Esophagus muscularis mucosa (tissue), 4 donors: Measurements from ENCODE around the gene C16orf46. TPM values are rescaled to one million over a fixed set of nuclear protein-coding genes. Genes with fewer than 3 reads are reported as not detected.

ENCODE experiments used
- DNase-seq: peaks from one replicate; pipeline ENCODE4 v3.0.0-alpha.2; 2017; ENCODE audit errors: extremely low spot score
- H3K27ac ChIP-seq, 4 donors: fragments of 200-600 bp; sonication (generic); replicated peaks in 1 of 4; 1 replicate in 3 of 4; 2 replicates in 1 of 4; pipeline ENCODE4 v1.5.1; 2016 to 2019; ENCODE audit warnings: mild to moderate bottlenecking in 1 of 4
- H3K27me3 ChIP-seq, 4 donors: fragments of 200-600 bp; sonication (generic); one replicate each; pipeline versions ENCODE4 v1.5.1 to v1.6.0; 2016 to 2019
- H3K36me3 ChIP-seq, 4 donors: fragments of 200-600 bp; sonication (generic); one replicate each; pipeline ENCODE4 v1.5.1; 2016 to 2019
- H3K4me1 ChIP-seq, 4 donors: fragments of 200-600 bp; sonication (generic); one replicate each; pipeline ENCODE4 v1.5.1; 2016 to 2019
- H3K4me3 ChIP-seq, 4 donors: fragments of 200-600 bp; sonication (generic); 1 replicate in 2 of 4; 2 replicates in 2 of 4; pipeline ENCODE4 v1.5.1; 2016 to 2019; ENCODE audit warnings: mild to moderate bottlenecking in 4 of 4, moderate library complexity in 1 of 4
- H3K9me3 ChIP-seq, 4 donors: fragments of 200-600 bp; sonication (generic); 1 replicate in 3 of 4; 2 replicates in 1 of 4; pipeline ENCODE4 v1.5.1; 2016 to 2019
- EP300 ChIP-seq: sonication (generic); formaldehyde crosslinking; IDR thresholded peaks from one replicate; pipeline ENCODE4 v1.6.1; 2017; ENCODE audit warnings: antibody characterized with exemption
- POLR2A ChIP-seq: fragments of 450-650 bp; IDR thresholded peaks from one replicate; pipeline ENCODE4 v1.6.1; 2017; ENCODE audit warnings: antibody characterized with exemption, moderate library complexity, mild to moderate bottlenecking, low read depth
- POLR2AphosphoS5 ChIP-seq, 2 donors: sonication (generic); formaldehyde crosslinking; IDR thresholded peaks; one replicate each; pipeline ENCODE4 v1.6.1; 2017; ENCODE audit warnings: antibody characterized with exemption in 2 of 2
- WGBS: methylation state at CpG from one replicate; pipeline ENCODE4 v1.1.5; 2018; 5-methylcytosine and 5-hydroxymethylcytosine counted together
- intact Hi-C: fragments of 100-400 bp; cut with DNase I; formaldehyde crosslinking; loops from one replicate; pipeline ENCODE4 v1.15.1; 2023
- total RNA-seq, 4 donors: library from RNA; depleted of rRNA; stranded (reverse); fragments of >200 nt; gene quantifications; one replicate each; pipeline versions ENCODE4 v1.1.0 to v1.2.1, GENCODE V29; 2016
- TF ChIP-seq, protein P1 (sequence below), 3 experiments: fragments of 200-600 bp in 2 of 3; fragments of 450-650 bp in 1 of 3; sonication (generic) in 2 of 3; IDR thresholded peaks; one replicate each; pipeline ENCODE4 v1.5.1; 2017 to 2019; ENCODE audit warnings: antibody characterized with exemption in 3 of 3, mild to moderate bottlenecking in 2 of 3, moderate library complexity in 1 of 3

C16orf46 gene
- total RNA-seq, 4 donors from 2014 or later = 1.6 to 2.7 TPM; not detected in 2

DNA sequence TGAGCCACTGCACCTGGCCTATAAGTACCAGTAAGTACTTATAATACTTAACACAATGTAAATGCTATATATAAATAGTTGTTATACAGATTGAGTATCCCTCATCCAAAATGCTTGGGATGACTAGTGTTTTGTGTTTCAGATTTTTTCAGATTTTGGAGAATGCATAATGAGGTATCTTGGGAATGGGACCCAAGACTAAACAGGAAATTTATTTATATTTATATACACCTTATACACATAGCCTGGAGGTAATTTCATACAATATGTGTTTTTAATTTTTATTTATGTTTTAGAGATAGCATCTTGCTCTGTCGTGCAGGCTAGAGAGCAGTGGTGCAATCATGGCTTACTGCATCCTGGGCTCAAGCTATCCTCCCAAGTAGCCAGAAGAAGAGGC, 28.9 kb upstream of the C16orf46 start:
- intact Hi-C loops = no loop called here
- WGBS = 86% methylated on average over 1 of the region's 1 CpG
- H3K27me3 ChIP-seq = peaks cover 0 to 5% (median 0%) of the 10 kb centered on the region in 4 donors
- H3K4me3 ChIP-seq = no peak overlapping the region
- DNase-seq = no peak
- no peak overlapping the region for H3K27ac ChIP-seq
- H3K36me3 ChIP-seq = no peaks in the 10 kb centered on the region
- TF ChIP-seq POLR2AphosphoS5 (IDR thresholded peaks at IDR 0.05) (no peak), EP300 (no peak), POLR2A (no peak)
- TF ChIP-seq, protein P1, sequence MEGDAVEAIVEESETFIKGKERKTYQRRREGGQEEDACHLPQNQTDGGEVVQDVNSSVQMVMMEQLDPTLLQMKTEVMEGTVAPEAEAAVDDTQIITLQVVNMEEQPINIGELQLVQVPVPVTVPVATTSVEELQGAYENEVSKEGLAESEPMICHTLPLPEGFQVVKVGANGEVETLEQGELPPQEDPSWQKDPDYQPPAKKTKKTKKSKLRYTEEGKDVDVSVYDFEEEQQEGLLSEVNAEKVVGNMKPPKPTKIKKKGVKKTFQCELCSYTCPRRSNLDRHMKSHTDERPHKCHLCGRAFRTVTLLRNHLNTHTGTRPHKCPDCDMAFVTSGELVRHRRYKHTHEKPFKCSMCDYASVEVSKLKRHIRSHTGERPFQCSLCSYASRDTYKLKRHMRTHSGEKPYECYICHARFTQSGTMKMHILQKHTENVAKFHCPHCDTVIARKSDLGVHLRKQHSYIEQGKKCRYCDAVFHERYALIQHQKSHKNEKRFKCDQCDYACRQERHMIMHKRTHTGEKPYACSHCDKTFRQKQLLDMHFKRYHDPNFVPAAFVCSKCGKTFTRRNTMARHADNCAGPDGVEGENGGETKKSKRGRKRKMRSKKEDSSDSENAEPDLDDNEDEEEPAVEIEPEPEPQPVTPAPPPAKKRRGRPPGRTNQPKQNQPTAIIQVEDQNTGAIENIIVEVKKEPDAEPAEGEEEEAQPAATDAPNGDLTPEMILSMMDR (IDR thresholded peaks at IDR 0.05) = no peak
- H3K4me1 ChIP-seq = no peaks in the 10 kb centered on the region
- no peaks in the 10 kb centered on the region for H3K9me3 ChIP-seq

GRCh38 chr16:81101702-81102101, 24.7 kb upstream of the C16orf46 start:
- DNase-seq = no peak
- peaks cover 3 to 5% (median 4%) of the 10 kb centered on the region in 4 donors for H3K4me1 ChIP-seq
- H3K27ac ChIP-seq = no peak overlapping the region
- H3K27me3 ChIP-seq = peaks cover 0 to 5% (median 0%) of the 10 kb centered on the region in 4 donors
- H3K4me3 ChIP-seq = no peak overlapping the region
- intact Hi-C loops = no loop called here
- TF ChIP-seq POLR2AphosphoS5 (IDR thresholded peaks at IDR 0.05) (no peak), POLR2A (no peak), EP300 (no peak)
- TF ChIP-seq, protein P1 (IDR thresholded peaks at IDR 0.05) = no peak
- no peaks in the 10 kb centered on the region for H3K9me3 ChIP-seq
- WGBS = 91% methylated on average over 9 of the region's 9 CpGs
- no peaks in the 10 kb centered on the region for H3K36me3 ChIP-seq

DNA sequence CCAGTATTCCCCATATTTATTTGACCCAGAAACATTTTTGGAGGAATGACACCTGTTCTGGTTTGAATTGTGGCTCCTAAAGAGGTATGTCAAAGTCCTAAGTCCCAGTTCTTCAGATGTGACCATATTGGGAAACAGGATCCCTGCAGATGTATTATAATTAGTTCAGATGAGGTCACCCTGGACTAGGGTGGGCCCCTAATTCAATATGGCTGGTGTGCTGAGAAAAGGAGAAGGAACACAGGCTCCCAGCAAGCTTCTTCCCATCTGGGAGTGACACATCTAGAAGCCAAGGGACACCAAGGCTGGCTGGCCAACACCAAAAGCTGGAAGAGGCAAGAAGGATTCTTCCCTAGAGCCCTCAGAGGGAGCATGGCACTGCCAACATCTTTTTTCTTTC, 22.9 kb upstream of the C16orf46 start:
- no peak overlapping the region for H3K27ac ChIP-seq
- TF ChIP-seq POLR2AphosphoS5 (IDR thresholded peaks at IDR 0.05) (no peak), EP300 (no peak), POLR2A (no peak)
- TF ChIP-seq, protein P1 (IDR thresholded peaks at IDR 0.05) = no peak
- H3K27me3 ChIP-seq = peaks cover 0 to 5% (median 0%) of the 10 kb centered on the region in 4 donors
- no peak for DNase-seq
- intact Hi-C loops = loop anchor here (5.0 kb wide), 1 partner anchor 63 kb away; the partner anchor contains the start of gene ATMIN
- no peaks in the 10 kb centered on the region for H3K9me3 ChIP-seq
- peaks cover 5 to 14% (median 8%) of the 10 kb centered on the region in 4 donors for H3K4me1 ChIP-seq
- no peaks in the 10 kb centered on the region for H3K36me3 ChIP-seq
- no peak overlapping the region for H3K4me3 ChIP-seq

DNA sequence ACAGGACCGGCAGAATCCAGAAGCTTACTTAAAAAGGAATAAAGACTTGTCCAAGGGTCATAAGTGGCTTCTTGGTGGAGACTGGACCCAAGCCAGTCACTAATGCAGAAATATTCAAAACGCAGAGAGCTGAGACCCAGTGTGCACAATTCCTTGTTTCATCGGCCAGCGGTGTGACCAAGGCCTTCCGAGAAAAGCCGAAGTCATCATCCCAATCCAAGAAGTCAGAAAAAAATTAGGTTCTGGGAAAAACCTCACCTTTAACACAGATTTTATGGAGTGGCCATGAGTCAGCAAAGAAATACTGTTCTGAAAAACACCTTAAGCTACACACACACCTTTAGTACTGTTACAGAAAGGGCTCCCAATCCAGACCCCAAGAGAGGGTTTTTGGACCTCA, 20.2 kb upstream of the C16orf46 start:
- intact Hi-C loops = loop anchor here (5.0 kb wide), 1 partner anchor 60 kb away; the partner anchor contains the start of gene ATMIN
- Histone ChIP-seq H3K4me3 (no peak overlapping the region), H3K36me3 (no peaks in the 10 kb centered on the region), H3K27me3 (peaks cover 0 to 5% (median 0%) of the 10 kb centered on the region in 4 donors), H3K27ac (peak overlapping the region in 2 of 4 donors; percentile 62 to 92), H3K4me1 (peaks cover 5 to 19% (median 11%) of the 10 kb centered on the region in 4 donors), H3K9me3 (no peaks in the 10 kb centered on the region)
- no peak for TF ChIP-seq POLR2A
- no peak for TF ChIP-seq POLR2AphosphoS5 (IDR thresholded peaks at IDR 0.05)
- TF ChIP-seq, protein P1 (IDR thresholded peaks at IDR 0.05) = no peak
- no peak for TF ChIP-seq EP300
- DNase-seq = no peak
- WGBS = 93% methylated on average over 6 of the region's 6 CpGs
